ENCODE measurements around the gene PTPRCAP. TPM values are rescaled to one million over a fixed set of nuclear protein-coding genes. Genes with fewer than 3 reads are reported as not detected.

Gene PTPRCAP
- total and polyA plus RNA-seq, 4 donors, result 2.9 to 6.2 (median 4.5) TPM

DNA sequence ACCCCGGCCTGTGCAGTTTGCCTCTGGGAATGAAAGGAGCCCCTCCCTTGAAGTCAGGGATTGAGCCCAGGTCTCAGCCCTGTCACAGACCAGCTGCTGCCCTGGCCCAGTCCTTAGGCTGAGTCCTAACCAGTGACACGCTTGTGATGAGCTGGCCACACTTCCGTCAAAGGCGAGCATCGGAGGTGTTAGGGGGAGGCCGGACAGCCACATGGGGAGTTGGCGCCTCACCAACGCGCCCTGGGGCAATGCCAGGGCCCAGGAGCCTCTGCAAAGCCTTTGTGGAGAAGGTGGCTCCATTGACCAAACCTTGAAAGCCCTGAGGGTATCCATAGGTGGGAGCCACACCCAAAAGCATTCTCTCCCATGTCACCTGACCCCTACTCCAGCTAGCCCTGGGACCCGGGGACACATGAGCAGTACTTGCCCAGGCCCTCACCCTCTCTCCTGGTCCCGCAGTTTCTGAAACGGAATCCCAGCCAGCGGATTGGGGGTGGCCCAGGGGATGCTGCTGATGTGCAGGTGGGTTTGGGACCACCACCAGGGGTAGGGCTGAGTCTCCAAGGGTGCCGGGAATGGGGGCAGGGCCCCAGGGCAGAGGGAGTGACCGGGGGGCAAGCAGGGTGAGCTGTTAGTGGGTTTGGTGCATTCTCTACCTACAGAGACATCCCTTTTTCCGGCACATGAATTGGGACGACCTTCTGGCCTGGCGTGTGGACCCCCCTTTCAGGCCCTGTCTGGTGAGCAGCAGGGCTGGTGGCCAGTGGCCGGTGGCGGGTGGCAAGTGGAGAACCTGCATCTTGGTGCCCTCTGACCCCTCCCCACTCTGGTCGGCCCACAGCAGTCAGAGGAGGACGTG is 3.7 kb downstream of the PTPRCAP start:
- no peaks in the 10 kb centered on the region for H3K27me3 ChIP-seq (ENCODE audit: control insufficient read depth in 4 of 4, insufficient read depth in 4 of 4, low read length in 3 of 4)
- no peak for TF ChIP-seq TAF1 (conservative IDR thresholded peaks at IDR 0.05)
- TF ChIP-seq GABPA (IDR thresholded peaks at IDR 0.05 in 1 of 2, conservative IDR thresholded peaks at IDR 0.05 in 1 of 2), result no peak
- TF ChIP-seq HNF4G (IDR thresholded peaks at IDR 0.05), result no peak
- no peak for TF ChIP-seq FOXA1 (IDR thresholded peaks at IDR 0.05)
- TF ChIP-seq ZBTB33 (IDR thresholded peaks at IDR 0.05), result no peak
- TF ChIP-seq FOXA2 (IDR thresholded peaks at IDR 0.05), result no peak
- no peak for TF ChIP-seq REST (IDR thresholded peaks at IDR 0.05)
- no peak for TF ChIP-seq YY1 (IDR thresholded peaks at IDR 0.05)
- no peak for TF ChIP-seq SP1 (IDR thresholded peaks at IDR 0.05)
- no peak for TF ChIP-seq RXRA (IDR thresholded peaks at IDR 0.05)
- TF ChIP-seq RAD21 (IDR thresholded peaks at IDR 0.05), result no peak
- TF ChIP-seq NR2F2 (IDR thresholded peaks at IDR 0.05), result no peak
- no peak for TF ChIP-seq MAX (IDR thresholded peaks at IDR 0.05)
- no peak for TF ChIP-seq HNF4A (conservative IDR thresholded peaks at IDR 0.05)
- TF ChIP-seq JUND (IDR thresholded peaks at IDR 0.05), result no peak
- DNase-seq (ENCODE audit: low spot score), result no peak
- H3K36me3 ChIP-seq (ENCODE audit: control insufficient read depth in 4 of 4, insufficient read depth in 3 of 4, low read depth in 1 of 4, low read length in 3 of 4), result peaks cover 3 to 47% (median 8%) of the 10 kb centered on the region in 4 donors
- no peak overlapping the region for H3K4me3 ChIP-seq (ENCODE audit: low read depth in 1 of 3, low read length in 3 of 3)
- no peaks in the 10 kb centered on the region for H3K9me3 ChIP-seq (ENCODE audit: control insufficient read depth in 4 of 4, low read length in 3 of 4)
- WGBS, result 92% methylated on average over 22 of the region's 22 CpGs
- H3K4me1 ChIP-seq (ENCODE audit: control insufficient read depth in 4 of 4, insufficient read depth in 4 of 4, low read length in 3 of 4), result peaks cover 3 to 10% (median 8%) of the 10 kb centered on the region in 4 donors
- H3K9ac ChIP-seq (ENCODE audit: low read depth in 1 of 2, low read length in 2 of 2), result no peak overlapping the region
- no peak overlapping the region for H3K27ac ChIP-seq (ENCODE audit: low read depth in 1 of 2, low read length in 2 of 2)

- no peaks in the 10 kb centered on the region for H3K27me3 ChIP-seq (ENCODE audit: control insufficient read depth in 4 of 4, insufficient read depth in 4 of 4, low read length in 3 of 4)
- H3K36me3 ChIP-seq (ENCODE audit: control insufficient read depth in 4 of 4, insufficient read depth in 3 of 4, low read depth in 1 of 4, low read length in 3 of 4), result peaks cover 3 to 42% (median 8%) of the 10 kb centered on the region in 4 donors
- peaks cover 3 to 13% (median 10%) of the 10 kb centered on the region in 4 donors for H3K4me1 ChIP-seq (ENCODE audit: control insufficient read depth in 4 of 4, insufficient read depth in 4 of 4, low read length in 3 of 4)
- 94% methylated on average over 22 of the region's 22 CpGs for WGBS
- DNase-seq (ENCODE audit: low spot score), result no peak
- no peak for TF ChIP-seq HNF4A (conservative IDR thresholded peaks at IDR 0.05)
- TF ChIP-seq TAF1 (conservative IDR thresholded peaks at IDR 0.05), result no peak
- TF ChIP-seq SP1 (IDR thresholded peaks at IDR 0.05), result no peak
- TF ChIP-seq EGR1 (IDR thresholded peaks at IDR 0.05; ENCODE audit: low read depth in 2 of 2), result no peak
- TF ChIP-seq RAD21 (IDR thresholded peaks at IDR 0.05), result no peak
- TF ChIP-seq NR2F2 (IDR thresholded peaks at IDR 0.05), result no peak
- no peak for TF ChIP-seq RXRA (IDR thresholded peaks at IDR 0.05)
- TF ChIP-seq FOXA2 (IDR thresholded peaks at IDR 0.05), result no peak
- H3K27ac ChIP-seq (ENCODE audit: low read depth in 1 of 2, low read length in 2 of 2), result no peak overlapping the region
- H3K9me3 ChIP-seq (ENCODE audit: control insufficient read depth in 4 of 4, low read length in 3 of 4), result no peaks in the 10 kb centered on the region
- no peak overlapping the region for H3K9ac ChIP-seq (ENCODE audit: low read depth in 1 of 2, low read length in 2 of 2)
- H3K4me3 ChIP-seq (ENCODE audit: low read depth in 1 of 3, low read length in 3 of 3), result no peak overlapping the region
Measured at GRCh38 chr11:67432655-67433349, 4.7 kb downstream of the PTPRCAP start.

Measured in liver (tissue), 9 donors.